Measurements from ENCODE around the gene LIF. TPM values are rescaled to one million over a fixed set of nuclear protein-coding genes. Genes with fewer than 3 reads are reported as not detected.

The LIF gene
- polyA plus RNA-seq, 6 donors from 2014 or later, result not detected

GRCh38 chr22:30288419-30289140, 42.0 kb upstream of the LIF start:
- H3K27me3 Mint-ChIP-seq, result no peaks in the 10 kb centered on the region
- DNase-seq (no peak), ATAC-seq (ENCODE audit: low read depth in 2 of 2) (no peak)
- H3K36me3 Mint-ChIP-seq, result peaks cover 3 to 19% of the 10 kb centered on the region in 2 donors
- no peaks in the 10 kb centered on the region for H3K9me3 Mint-ChIP-seq
- peak overlapping the region; percentile 84 to 96 (median 93) for H3K4me3 Mint-ChIP-seq
- H3K27ac Mint-ChIP-seq, result peak overlapping the region in 5 of 6 donors; percentile 57 to 94 (median 82)
- H3K4me1 Mint-ChIP-seq, result peaks cover 25 to 42% (median 40%) of the 10 kb centered on the region in 3 donors

GRCh38 chr22:30287648-30288418, 41.3 kb upstream of the LIF start:
- peak; percentile 52 to 56 for ATAC-seq (ENCODE audit: low read depth in 2 of 2)
- peak overlapping the region; percentile 84 to 96 (median 93) for H3K4me3 Mint-ChIP-seq

GRCh38 chr22:30286813-30287647, 40.5 kb upstream of the LIF start:
- no peaks in the 10 kb centered on the region for H3K27me3 Mint-ChIP-seq
- H3K27ac Mint-ChIP-seq, result peak overlapping the region in 4 of 6 donors; percentile 29 to 76 (median 42)
- peak; percentile 81 for DNase-seq
- peaks cover 21 to 41% (median 35%) of the 10 kb centered on the region in 3 donors for H3K4me1 Mint-ChIP-seq
- peak; percentile 29 to 32 for ATAC-seq (ENCODE audit: low read depth in 2 of 2)
- H3K9me3 Mint-ChIP-seq, result no peaks in the 10 kb centered on the region
- H3K36me3 Mint-ChIP-seq, result peaks cover 0 to 11% of the 10 kb centered on the region in 2 donors
- H3K4me3 Mint-ChIP-seq, result peak overlapping the region in 2 of 8 donors; percentile 25 to 43

More at GRCh38 chr22:30287648-30288418, 41.3 kb upstream of the LIF start:
- Mint-ChIP-seq H3K27me3 (no peaks in the 10 kb centered on the region), H3K9me3 (no peaks in the 10 kb centered on the region), H3K27ac (peak overlapping the region in 4 of 6 donors; percentile 70 to 94 (median 84)), H3K36me3 (peaks cover 0 to 12% of the 10 kb centered on the region in 2 donors), H3K4me1 (peaks cover 21 to 42% (median 37%) of the 10 kb centered on the region in 3 donors)
- DNase-seq, result peak; percentile 86

GRCh38 chr22:30286331-30286730, 39.8 kb upstream of the LIF start:
- H3K27ac Mint-ChIP-seq, result peak overlapping the region in 2 of 6 donors; percentile 30 to 76
- peaks cover 16 to 34% (median 30%) of the 10 kb centered on the region in 3 donors for H3K4me1 Mint-ChIP-seq
- ATAC-seq (ENCODE audit: low read depth in 2 of 2), result no peak

GRCh38 chr22:30285846-30286200, 39.3 kb upstream of the LIF start:
- peak overlapping the region in 1 of 6 donors; percentile 30 for H3K27ac Mint-ChIP-seq
- DNase-seq, result no peak
- no peak for ATAC-seq (ENCODE audit: low read depth in 2 of 2)
- H3K4me1 Mint-ChIP-seq, result peaks cover 16 to 28% (median 26%) of the 10 kb centered on the region in 3 donors
- no peak overlapping the region for H3K4me3 Mint-ChIP-seq
- H3K36me3 Mint-ChIP-seq, result peaks cover 0 to 11% of the 10 kb centered on the region in 2 donors
- no peaks in the 10 kb centered on the region for H3K27me3 Mint-ChIP-seq
- no peaks in the 10 kb centered on the region for H3K9me3 Mint-ChIP-seq

More at GRCh38 chr22:30286331-30286730, 39.8 kb upstream of the LIF start:
- peak overlapping the region in 1 of 8 donors; percentile 43 for H3K4me3 Mint-ChIP-seq
- no peaks in the 10 kb centered on the region for H3K27me3 Mint-ChIP-seq
- DNase-seq, result no peak
- H3K9me3 Mint-ChIP-seq, result no peaks in the 10 kb centered on the region
- H3K36me3 Mint-ChIP-seq, result peaks cover 0 to 11% of the 10 kb centered on the region in 2 donors

GRCh38 chr22:30285176-30285845, 38.8 kb upstream of the LIF start:
- DNase-seq (no peak), ATAC-seq (ENCODE audit: low read depth in 2 of 2) (no peak)
- Mint-ChIP-seq H3K27ac (peak overlapping the region in 1 of 6 donors; percentile 43), H3K4me1 (peaks cover 13 to 23% (median 21%) of the 10 kb centered on the region in 3 donors), H3K36me3 (peaks cover 0 to 11% of the 10 kb centered on the region in 2 donors), H3K9me3 (no peaks in the 10 kb centered on the region), H3K4me3 (no peak overlapping the region), H3K27me3 (no peaks in the 10 kb centered on the region)

GRCh38 chr22:30284666-30285065, 38.1 kb upstream of the LIF start:
- Mint-ChIP-seq H3K4me1 (peaks cover 10 to 17% (median 15%) of the 10 kb centered on the region in 3 donors), H3K27me3 (peaks cover 3 to 4% (median 4%) of the 10 kb centered on the region in 3 donors), H3K9me3 (no peaks in the 10 kb centered on the region), H3K4me3 (peak overlapping the region in 1 of 8 donors; percentile 18), H3K27ac (no peak overlapping the region), H3K36me3 (peaks cover 0 to 11% of the 10 kb centered on the region in 2 donors)
- DNase-seq, result no peak
- ATAC-seq (ENCODE audit: low read depth in 2 of 2), result no peak

- peaks cover 6 to 8% (median 6%) of the 10 kb centered on the region in 3 donors for H3K27me3 Mint-ChIP-seq
- no peak for DNase-seq
- H3K27ac Mint-ChIP-seq, result no peak overlapping the region
- H3K4me1 Mint-ChIP-seq, result peaks cover 10 to 15% (median 14%) of the 10 kb centered on the region in 3 donors
- H3K36me3 Mint-ChIP-seq, result peaks cover 0 to 11% of the 10 kb centered on the region in 2 donors
- H3K9me3 Mint-ChIP-seq, result no peaks in the 10 kb centered on the region
- ATAC-seq (ENCODE audit: low read depth in 2 of 2), result no peak
- peak overlapping the region in 1 of 8 donors; percentile 18 for H3K4me3 Mint-ChIP-seq
Observed at GRCh38 chr22:30284172-30284571, 37.6 kb upstream of the LIF start.

- no peak for DNase-seq
- H3K27ac Mint-ChIP-seq, result no peak overlapping the region
Observed at GRCh38 chr22:30283342-30283741, 36.8 kb upstream of the LIF start.

GRCh38 chr22:30282616-30283046, 36.1 kb upstream of the LIF start:
- DNase-seq (no peak), ATAC-seq (ENCODE audit: low read depth in 2 of 2) (no peak)
- peaks cover 3 to 6% (median 5%) of the 10 kb centered on the region in 3 donors for H3K4me1 Mint-ChIP-seq
- H3K27ac Mint-ChIP-seq, result no peak overlapping the region
- H3K4me3 Mint-ChIP-seq, result no peak overlapping the region
- H3K36me3 Mint-ChIP-seq, result peaks cover 0 to 11% of the 10 kb centered on the region in 2 donors
- H3K9me3 Mint-ChIP-seq, result no peaks in the 10 kb centered on the region
- H3K27me3 Mint-ChIP-seq, result peaks cover 13 to 23% (median 21%) of the 10 kb centered on the region in 3 donors

More at GRCh38 chr22:30283342-30283741, 36.8 kb upstream of the LIF start:
- no peak for ATAC-seq (ENCODE audit: low read depth in 2 of 2)
- no peak overlapping the region for H3K4me3 Mint-ChIP-seq
- H3K27me3 Mint-ChIP-seq, result peaks cover 11 to 16% (median 14%) of the 10 kb centered on the region in 3 donors
- peaks cover 0 to 11% of the 10 kb centered on the region in 2 donors for H3K36me3 Mint-ChIP-seq
- peaks cover 9 to 12% (median 10%) of the 10 kb centered on the region in 3 donors for H3K4me1 Mint-ChIP-seq
- no peaks in the 10 kb centered on the region for H3K9me3 Mint-ChIP-seq

GRCh38 chr22:30280505-30280904, 33.9 kb upstream of the LIF start:
- Mint-ChIP-seq H3K4me1 (peaks cover 8 to 16% (median 10%) of the 10 kb centered on the region in 3 donors), H3K4me3 (no peak overlapping the region), H3K9me3 (no peaks in the 10 kb centered on the region), H3K27ac (no peak overlapping the region), H3K36me3 (peaks cover 0 to 11% of the 10 kb centered on the region in 2 donors), H3K27me3 (peaks cover 18 to 33% (median 33%) of the 10 kb centered on the region in 3 donors)
- no peak for ATAC-seq (ENCODE audit: low read depth in 2 of 2)
- no peak for DNase-seq

GRCh38 chr22:30279932-30280331, 33.4 kb upstream of the LIF start:
- Mint-ChIP-seq H3K4me1 (peaks cover 8 to 16% (median 10%) of the 10 kb centered on the region in 3 donors), H3K9me3 (no peaks in the 10 kb centered on the region), H3K27ac (no peak overlapping the region), H3K36me3 (peaks cover 0 to 7% of the 10 kb centered on the region in 2 donors), H3K27me3 (peaks cover 18 to 33% (median 33%) of the 10 kb centered on the region in 3 donors), H3K4me3 (no peak overlapping the region)
- ATAC-seq (ENCODE audit: low read depth in 2 of 2) (no peak), DNase-seq (no peak)

All from naive B cell (primary cell).